Measurements from ENCODE around the gene KIF26B. TPM values are rescaled to one million over a fixed set of nuclear protein-coding genes. Genes with fewer than 3 reads are reported as not detected.
"Not testable (repeated sequence)": the region's sequence is repeated elsewhere in the genome, so short reads cannot be mapped to it uniquely, and the experiment has no call there.

The KIF26B gene
- total RNA-seq, 1 donor from 2014 or later: 3.5 TPM

DNA sequence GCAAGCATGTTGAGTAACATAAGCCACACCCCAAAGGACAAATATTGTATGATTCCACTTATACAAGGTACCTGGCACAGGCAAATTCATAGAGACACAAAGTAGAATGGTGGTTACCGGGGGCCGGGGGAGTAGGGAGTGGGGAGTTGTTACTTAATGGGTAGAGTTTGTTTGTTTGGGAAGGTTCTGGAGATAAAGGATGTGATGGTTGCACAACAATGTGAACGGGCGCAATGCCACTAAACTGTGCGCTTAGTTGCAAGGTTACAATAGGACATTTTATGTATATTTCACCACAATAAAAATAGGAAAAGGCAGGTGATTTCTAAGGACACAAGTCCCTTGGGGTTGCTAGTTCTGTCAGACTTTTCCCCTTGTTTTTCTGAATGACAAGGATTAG lies 516.6 kb downstream of the KIF26B start:
- Histone ChIP-seq H3K27ac (replicated peaks) (no peak overlapping the region), H3K27me3 (ENCODE audit: low read depth) (no peaks in the 10 kb centered on the region), H3K4me1 (no peaks in the 10 kb centered on the region), H3K4me3 (no peak overlapping the region), H3K36me3 (no peaks in the 10 kb centered on the region), H3K9me3 (replicated peaks) (no peaks in the 10 kb centered on the region)
- TF ChIP-seq, protein P1, sequence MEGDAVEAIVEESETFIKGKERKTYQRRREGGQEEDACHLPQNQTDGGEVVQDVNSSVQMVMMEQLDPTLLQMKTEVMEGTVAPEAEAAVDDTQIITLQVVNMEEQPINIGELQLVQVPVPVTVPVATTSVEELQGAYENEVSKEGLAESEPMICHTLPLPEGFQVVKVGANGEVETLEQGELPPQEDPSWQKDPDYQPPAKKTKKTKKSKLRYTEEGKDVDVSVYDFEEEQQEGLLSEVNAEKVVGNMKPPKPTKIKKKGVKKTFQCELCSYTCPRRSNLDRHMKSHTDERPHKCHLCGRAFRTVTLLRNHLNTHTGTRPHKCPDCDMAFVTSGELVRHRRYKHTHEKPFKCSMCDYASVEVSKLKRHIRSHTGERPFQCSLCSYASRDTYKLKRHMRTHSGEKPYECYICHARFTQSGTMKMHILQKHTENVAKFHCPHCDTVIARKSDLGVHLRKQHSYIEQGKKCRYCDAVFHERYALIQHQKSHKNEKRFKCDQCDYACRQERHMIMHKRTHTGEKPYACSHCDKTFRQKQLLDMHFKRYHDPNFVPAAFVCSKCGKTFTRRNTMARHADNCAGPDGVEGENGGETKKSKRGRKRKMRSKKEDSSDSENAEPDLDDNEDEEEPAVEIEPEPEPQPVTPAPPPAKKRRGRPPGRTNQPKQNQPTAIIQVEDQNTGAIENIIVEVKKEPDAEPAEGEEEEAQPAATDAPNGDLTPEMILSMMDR (IDR thresholded peaks at IDR 0.05; ENCODE audit: borderline replicate concordance): no peak
- no peak for DNase-seq
- intact Hi-C loops (cut with micrococcal nuclease): no loop called here

- TF ChIP-seq, protein P1 (IDR thresholded peaks at IDR 0.05; ENCODE audit: borderline replicate concordance): no peak
- DNase-seq: no peak
- H3K27ac ChIP-seq (replicated peaks): no peak overlapping the region
- no peaks in the 10 kb centered on the region for H3K27me3 ChIP-seq (ENCODE audit: low read depth)
- H3K4me3 ChIP-seq: no peak overlapping the region
- H3K4me1 ChIP-seq: no peaks in the 10 kb centered on the region
- intact Hi-C loops (cut with micrococcal nuclease): no loop called here
- no peaks in the 10 kb centered on the region for H3K9me3 ChIP-seq (replicated peaks)
- no peaks in the 10 kb centered on the region for H3K36me3 ChIP-seq
Measured at GRCh38 chr1:245671966-245672767, 517.4 kb downstream of the KIF26B start.

DNA sequence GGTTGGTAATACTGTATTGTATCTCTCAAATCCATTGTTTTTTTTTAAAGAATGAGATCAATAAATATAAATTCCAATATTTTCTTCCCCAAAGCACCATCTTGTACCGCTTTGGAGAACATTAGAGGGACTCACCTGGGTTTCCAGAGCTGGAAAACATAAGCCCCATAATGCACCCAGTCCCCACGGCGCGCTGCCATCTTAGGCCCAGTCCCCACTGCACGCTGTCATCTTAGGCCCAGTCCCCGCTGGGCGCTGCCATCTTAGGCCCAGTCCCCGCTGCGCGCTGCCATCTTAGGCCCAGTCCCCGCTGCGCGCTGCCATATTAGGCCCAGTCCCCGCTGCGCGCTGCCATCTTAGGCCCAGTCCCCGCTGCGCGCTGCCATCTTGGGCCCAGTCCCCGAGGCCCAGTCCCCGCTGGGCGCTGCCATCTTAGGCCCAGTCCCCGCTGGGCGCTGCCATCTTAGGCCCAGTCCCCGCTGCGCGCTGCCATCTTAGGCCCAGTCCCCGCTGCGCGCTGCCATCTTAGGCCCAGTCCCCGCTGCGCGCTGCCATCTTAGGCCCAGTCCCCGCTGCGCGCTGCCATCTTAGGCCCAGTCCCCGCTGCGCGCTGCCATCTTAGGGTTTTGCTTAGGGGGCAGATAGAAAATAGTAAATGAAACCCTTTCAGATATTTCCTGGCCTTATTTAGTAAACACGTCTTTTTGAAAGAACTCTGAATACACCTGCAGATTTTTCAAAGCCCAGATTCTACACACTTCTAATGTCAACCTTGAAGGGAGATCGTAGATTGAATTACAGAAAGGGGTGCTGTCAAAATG lies 518.3 kb downstream of the KIF26B start:
- DNase-seq; H3K27me3 ChIP-seq (ENCODE audit: low read depth); H3K4me1 ChIP-seq; H3K4me3 ChIP-seq; H3K27ac ChIP-seq (replicated peaks); intact Hi-C loops (cut with micrococcal nuclease); H3K9me3 ChIP-seq (replicated peaks); H3K36me3 ChIP-seq: not testable (repeated sequence)

GRCh38 chr1:245673881-245674414 lies 519.2 kb downstream of the KIF26B start:
- TF ChIP-seq, protein P1 (IDR thresholded peaks at IDR 0.05; ENCODE audit: borderline replicate concordance): no peak
- Histone ChIP-seq H3K4me3 (no peak overlapping the region), H3K27me3 (ENCODE audit: low read depth) (no peaks in the 10 kb centered on the region), H3K27ac (replicated peaks) (no peak overlapping the region), H3K4me1 (no peaks in the 10 kb centered on the region), H3K9me3 (replicated peaks) (no peaks in the 10 kb centered on the region), H3K36me3 (no peaks in the 10 kb centered on the region)
- intact Hi-C loops (cut with micrococcal nuclease): no loop called here
- no peak for DNase-seq

DNA sequence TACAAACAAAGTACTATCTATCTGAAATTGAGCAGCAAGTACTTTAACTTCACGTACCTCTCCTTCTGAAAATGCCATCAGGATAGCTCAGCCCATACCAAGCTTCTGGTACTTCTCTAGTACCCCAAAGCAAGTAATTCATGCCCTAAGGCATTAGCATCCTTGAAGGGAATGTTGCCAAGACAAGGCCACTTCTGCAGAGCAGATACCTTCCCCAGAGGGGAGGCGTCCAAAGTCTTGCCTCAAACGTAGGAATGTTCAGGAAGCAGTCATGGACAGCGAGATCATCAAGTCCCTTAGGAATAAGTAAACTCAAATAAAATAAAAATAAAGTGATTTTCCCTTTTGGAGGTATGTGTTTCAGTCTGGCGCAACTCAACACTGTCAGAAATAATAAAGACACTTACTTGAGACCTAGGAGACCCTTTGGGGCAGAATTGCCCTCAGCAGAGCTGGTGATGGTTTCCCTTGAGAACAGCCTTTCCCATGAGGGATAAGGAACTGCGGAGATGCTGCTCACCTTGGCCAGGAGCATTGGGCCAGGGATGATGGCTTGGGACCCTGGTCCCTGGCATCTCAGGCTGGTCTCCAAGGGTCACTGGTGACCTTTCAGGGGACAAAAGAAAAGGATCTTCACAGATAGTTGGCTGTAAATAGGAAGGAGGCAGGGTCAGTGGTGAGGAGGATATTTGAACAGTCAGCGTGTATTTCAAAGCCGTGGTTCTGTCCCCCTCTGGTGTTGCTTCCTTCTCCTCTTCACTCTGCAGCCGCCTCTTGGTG lies 522.9 kb downstream of the KIF26B start:
- no peak for DNase-seq
- no peaks in the 10 kb centered on the region for H3K36me3 ChIP-seq
- no peak overlapping the region for H3K4me3 ChIP-seq
- H3K4me1 ChIP-seq: peaks cover under 1% of the 10 kb centered on the region
- H3K27ac ChIP-seq (replicated peaks): no peak overlapping the region
- intact Hi-C loops (cut with micrococcal nuclease): no loop called here
- H3K27me3 ChIP-seq (ENCODE audit: low read depth): no peaks in the 10 kb centered on the region
- TF ChIP-seq, protein P1 (IDR thresholded peaks at IDR 0.05; ENCODE audit: borderline replicate concordance): no peak
- no peaks in the 10 kb centered on the region for H3K9me3 ChIP-seq (replicated peaks)
